HEK293 (cell line): Measurements from ENCODE around the gene SLC25A41.
A peak's percentile ranks its signal among the peaks of the same experiment; 100 is the strongest.

Experiments
- ELK4 ChIP-seq: IDR thresholded peaks from 2 replicates; pipeline ENCODE4 v1.6.1; 2011; ENCODE audit warnings: mild to moderate bottlenecking, low read depth, low read length, borderline replicate concordance
- FEZF1 ChIP-seq: fragments of 450-650 bp; formaldehyde crosslinking; IDR thresholded peaks from 2 replicates; pipeline ENCODE4 v1.5.1; 2016; ENCODE audit warnings: missing biosample characterization, missing genetic modification characterization
- GLIS1 ChIP-seq: fragments of 450-650 bp; formaldehyde crosslinking; IDR thresholded peaks from 2 replicates; pipeline ENCODE4 v1.5.1; 2016; ENCODE audit warnings: missing biosample characterization, missing genetic modification characterization
- GLIS2 ChIP-seq: fragments of 450-650 bp; formaldehyde crosslinking; IDR thresholded peaks from 2 replicates; pipeline ENCODE4 v1.5.1; 2016; ENCODE audit warnings: missing biosample characterization, missing genetic modification characterization
- PBX3 ChIP-seq: sonication (generic); formaldehyde crosslinking; IDR thresholded peaks from 2 replicates; pipeline ENCODE4 v1.8.1; 2022; ENCODE audit warnings: mild to moderate bottlenecking, moderate library complexity, missing genetic modification reagents
- RBAK ChIP-seq: fragments of 450-650 bp; formaldehyde crosslinking; IDR thresholded peaks from 2 replicates; pipeline ENCODE4 v1.5.1; 2016; ENCODE audit warnings: missing biosample characterization, missing genetic modification characterization
- REST ChIP-seq: fragments of 450-650 bp; formaldehyde crosslinking; IDR thresholded peaks from 2 replicates; pipeline ENCODE4 v1.5.1; 2016; ENCODE audit warnings: missing biosample characterization, missing genetic modification characterization
- SCRT2 ChIP-seq: fragments of 450-650 bp; formaldehyde crosslinking; IDR thresholded peaks from 2 replicates; pipeline ENCODE4 v1.5.1; 2016; ENCODE audit warnings: missing biosample characterization, missing genetic modification characterization
- SETDB1 ChIP-seq: IDR thresholded peaks from one replicate; pipeline ENCODE4 v1.6.1; 2017; ENCODE audit warnings: mild to moderate bottlenecking, low read length, moderate library complexity, mixed read lengths; ENCODE audit not compliant: insufficient read length
- SP2 ChIP-seq: fragments of 450-650 bp; formaldehyde crosslinking; IDR thresholded peaks from 2 replicates; pipeline ENCODE4 v1.5.1; 2016; ENCODE audit warnings: missing biosample characterization, missing genetic modification characterization
- SP3 ChIP-seq: fragments of 450-650 bp; formaldehyde crosslinking; IDR thresholded peaks from 2 replicates; pipeline ENCODE4 v1.5.1; 2016; ENCODE audit warnings: missing biosample characterization, missing genetic modification characterization
- ZBTB48 ChIP-seq: fragments of 450-650 bp; formaldehyde crosslinking; IDR thresholded peaks from 2 replicates; pipeline ENCODE4 v1.5.1; 2016; ENCODE audit warnings: missing biosample characterization, missing genetic modification characterization
- ZEB2 ChIP-seq: fragments of 450-650 bp; formaldehyde crosslinking; IDR thresholded peaks from 2 replicates; pipeline ENCODE4 v1.5.1; 2016; ENCODE audit warnings: missing biosample characterization, missing genetic modification characterization
- ZFP41 ChIP-seq: fragments of 450-650 bp; formaldehyde crosslinking; IDR thresholded peaks from 2 replicates; pipeline ENCODE4 v1.5.1; 2016; ENCODE audit warnings: missing biosample characterization, missing genetic modification characterization, borderline replicate concordance
- ZNF10 ChIP-seq: fragments of 450-650 bp; formaldehyde crosslinking; IDR thresholded peaks from 2 replicates; pipeline ENCODE4 v1.5.1; 2017; ENCODE audit warnings: missing biosample characterization, missing genetic modification characterization
- ZNF112 ChIP-seq: fragments of 450-650 bp; formaldehyde crosslinking; IDR thresholded peaks from 2 replicates; pipeline ENCODE4 v1.5.0; 2017; ENCODE audit warnings: missing biosample characterization, missing genetic modification characterization
- ZNF223 ChIP-seq: fragments of 450-650 bp; formaldehyde crosslinking; IDR thresholded peaks from 2 replicates; pipeline ENCODE4 v1.5.1; 2016; ENCODE audit warnings: missing biosample characterization, missing genetic modification characterization
- ZNF274 ChIP-seq, 2 experiments: fragments of 200-500 bp in 1 of 2; fragments of 450-650 bp in 1 of 2; sonication (Bioruptor generic) in 1 of 2; formaldehyde crosslinking in 1 of 2; IDR thresholded peaks; 2 replicates each; pipeline versions ENCODE4 v1.5.1 to v1.6.1; 2014 to 2016; ENCODE audit warnings: borderline replicate concordance in 1 of 2, inconsistent platforms in 1 of 2, low read length in 1 of 2, missing biosample characterization in 1 of 2, missing genetic modification characterization in 1 of 2
- ZNF585B ChIP-seq: fragments of 450-650 bp; formaldehyde crosslinking; IDR thresholded peaks from 2 replicates; pipeline ENCODE4 v1.5.1; 2016; ENCODE audit warnings: missing biosample characterization, missing genetic modification characterization
- ZNF600 ChIP-seq: fragments of 450-650 bp; formaldehyde crosslinking; IDR thresholded peaks from 2 replicates; pipeline ENCODE4 v1.5.1; 2016; ENCODE audit warnings: missing biosample characterization, missing genetic modification characterization
- ZNF610 ChIP-seq: fragments of 450-650 bp; formaldehyde crosslinking; IDR thresholded peaks from 2 replicates; pipeline ENCODE4 v1.5.1; 2016; ENCODE audit warnings: missing biosample characterization, missing genetic modification characterization, borderline replicate concordance
- ZNF654 ChIP-seq: fragments of 450-650 bp; formaldehyde crosslinking; IDR thresholded peaks from 2 replicates; pipeline ENCODE4 v1.5.1; 2016; ENCODE audit warnings: low read depth, missing biosample characterization, missing genetic modification characterization
- ZNF664 ChIP-seq: fragments of 450-650 bp; formaldehyde crosslinking; IDR thresholded peaks from 2 replicates; pipeline ENCODE4 v1.5.1; 2016; ENCODE audit warnings: missing biosample characterization, missing genetic modification characterization
- ZNF785 ChIP-seq: fragments of 450-650 bp; formaldehyde crosslinking; IDR thresholded peaks from 2 replicates; pipeline ENCODE4 v1.5.1; 2016; ENCODE audit warnings: missing biosample characterization, missing genetic modification characterization
- ZNF843 ChIP-seq: fragments of 450-650 bp; formaldehyde crosslinking; IDR thresholded peaks from 2 replicates; pipeline ENCODE4 v1.5.1; 2016; ENCODE audit warnings: missing biosample characterization, missing genetic modification characterization
- TF ChIP-seq, protein P1 (sequence below): fragments of 450-650 bp; formaldehyde crosslinking; IDR thresholded peaks from 2 replicates; pipeline ENCODE4; 2016; ENCODE audit warnings: missing biosample characterization, missing genetic modification characterization
- TF ChIP-seq, protein P2 (sequence below): fragments of 450-650 bp; IDR thresholded peaks from 2 replicates; pipeline ENCODE4 v1.5.1; 2018; ENCODE audit warnings: missing biosample characterization, missing genetic modification characterization
- TF ChIP-seq, protein P3 (sequence below): fragments of 450-650 bp; formaldehyde crosslinking; IDR thresholded peaks from 2 replicates; pipeline ENCODE4 v1.5.1; 2016; ENCODE audit warnings: missing biosample characterization, missing genetic modification characterization

Gene SLC25A41

GRCh38 chr19:6423499-6424194, 9.9 kb downstream of the SLC25A41 start (continued):
- TF ChIP-seq SCRT2, result no peak
- no peak for TF ChIP-seq ZFP41 (tag by site-specific recombination)
- peak; percentile 10; the same call in 1 of the 2 replicates for TF ChIP-seq ZBTB48 (tag by site-specific recombination)
- no peak for TF ChIP-seq PBX3 (CRISPR knock-in tag)
- no peak for TF ChIP-seq ZNF585B (tag by site-specific recombination)
- TF ChIP-seq GLIS2 (tag by site-specific recombination), result peak; percentile 23
- TF ChIP-seq ZEB2 (tag by site-specific recombination), result no peak
- no peak for TF ChIP-seq REST (tag by site-specific recombination)
- TF ChIP-seq ZNF223 (tag by site-specific recombination), result no peak
- TF ChIP-seq SETDB1, result no peak
- TF ChIP-seq, protein P1, sequence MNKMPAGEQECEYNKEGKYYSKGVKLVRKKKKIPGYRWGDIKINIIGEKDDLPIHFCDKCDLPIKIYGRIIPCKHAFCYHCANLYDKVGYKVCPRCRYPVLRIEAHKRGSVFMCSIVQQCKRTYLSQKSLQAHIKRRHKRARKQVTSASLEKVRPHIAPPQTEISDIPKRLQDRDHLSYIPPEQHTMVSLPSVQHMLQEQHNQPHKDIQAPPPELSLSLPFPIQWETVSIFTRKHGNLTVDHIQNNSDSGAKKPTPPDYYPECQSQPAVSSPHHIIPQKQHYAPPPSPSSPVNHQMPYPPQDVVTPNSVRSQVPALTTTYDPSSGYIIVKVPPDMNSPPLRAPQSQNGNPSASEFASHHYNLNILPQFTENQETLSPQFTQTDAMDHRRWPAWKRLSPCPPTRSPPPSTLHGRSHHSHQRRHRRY (tag by site-specific recombination), result no peak
- TF ChIP-seq ELK4, result no peak
- no peak for TF ChIP-seq ZNF112 (tag by site-specific recombination)
- no peak for TF ChIP-seq ZNF664
- TF ChIP-seq ZNF785, result no peak
- no peak for TF ChIP-seq ZNF654 (tag by site-specific recombination)
- no peak for TF ChIP-seq RBAK (tag by site-specific recombination)
- TF ChIP-seq ZNF10 (tag by site-specific recombination), result no peak
- TF ChIP-seq, protein P2, sequence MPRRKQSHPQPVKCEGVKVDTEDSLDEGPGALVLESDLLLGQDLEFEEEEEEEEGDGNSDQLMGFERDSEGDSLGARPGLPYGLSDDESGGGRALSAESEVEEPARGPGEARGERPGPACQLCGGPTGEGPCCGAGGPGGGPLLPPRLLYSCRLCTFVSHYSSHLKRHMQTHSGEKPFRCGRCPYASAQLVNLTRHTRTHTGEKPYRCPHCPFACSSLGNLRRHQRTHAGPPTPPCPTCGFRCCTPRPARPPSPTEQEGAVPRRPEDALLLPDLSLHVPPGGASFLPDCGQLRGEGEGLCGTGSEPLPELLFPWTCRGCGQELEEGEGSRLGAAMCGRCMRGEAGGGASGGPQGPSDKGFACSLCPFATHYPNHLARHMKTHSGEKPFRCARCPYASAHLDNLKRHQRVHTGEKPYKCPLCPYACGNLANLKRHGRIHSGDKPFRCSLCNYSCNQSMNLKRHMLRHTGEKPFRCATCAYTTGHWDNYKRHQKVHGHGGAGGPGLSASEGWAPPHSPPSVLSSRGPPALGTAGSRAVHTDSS, result no peak
- no peak for TF ChIP-seq ZNF843 (tag by site-specific recombination)
- TF ChIP-seq ZNF610 (tag by site-specific recombination), result no peak
- no peak for TF ChIP-seq GLIS1 (tag by site-specific recombination)
- TF ChIP-seq, protein P3, sequence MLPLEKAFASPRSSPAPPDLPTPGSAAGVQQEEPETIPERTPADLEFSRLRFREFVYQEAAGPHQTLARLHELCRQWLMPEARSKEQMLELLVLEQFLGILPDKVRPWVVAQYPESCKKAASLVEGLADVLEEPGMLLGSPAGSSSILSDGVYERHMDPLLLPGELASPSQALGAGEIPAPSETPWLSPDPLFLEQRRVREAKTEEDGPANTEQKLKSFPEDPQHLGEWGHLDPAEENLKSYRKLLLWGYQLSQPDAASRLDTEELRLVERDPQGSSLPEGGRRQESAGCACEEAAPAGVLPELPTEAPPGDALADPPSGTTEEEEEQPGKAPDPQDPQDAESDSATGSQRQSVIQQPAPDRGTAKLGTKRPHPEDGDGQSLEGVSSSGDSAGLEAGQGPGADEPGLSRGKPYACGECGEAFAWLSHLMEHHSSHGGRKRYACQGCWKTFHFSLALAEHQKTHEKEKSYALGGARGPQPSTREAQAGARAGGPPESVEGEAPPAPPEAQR (tag by site-specific recombination), result no peak
- peak; percentile 70 for TF ChIP-seq SP3
- 0 out of 2 replicates have a peak, but pooled peaks have one; percentile 20 for TF ChIP-seq ZNF600
- TF ChIP-seq SP2, result peak; percentile 86
- no peak for TF ChIP-seq FEZF1
- no peak for TF ChIP-seq ZNF274 (IDR thresholded peaks at IDR 0.05; ENCODE audit: low read length)
- TF ChIP-seq ZNF274 (tag by site-specific recombination; IDR thresholded peaks at IDR 0.05; ENCODE audit: borderline replicate concordance), result no peak
